HepG2 (cell line): ENCODE results near the gene TMEM256. TPM values are rescaled to one million over a fixed set of nuclear protein-coding genes. Genes with fewer than 3 reads are reported as not detected.
A peak's percentile ranks its signal among the peaks of the same experiment; 100 is the strongest.

Experiments
- AKNA ChIP-seq: sonication (generic); formaldehyde crosslinking; IDR thresholded peaks from 2 replicates; pipeline ENCODE4 v1.4.0; 2020; ENCODE audit warnings: missing genetic modification reagents, borderline replicate concordance
- DR1 ChIP-seq: sonication (generic); formaldehyde crosslinking; IDR thresholded peaks from 2 replicates; pipeline ENCODE4 v1.8.0; 2021; ENCODE audit warnings: mild to moderate bottlenecking, missing genetic modification reagents, inconsistent platforms
- FOXJ3 ChIP-seq: sonication (generic); formaldehyde crosslinking; IDR thresholded peaks from 2 replicates; pipeline ENCODE4 v1.4.0; 2020; ENCODE audit warnings: missing genetic modification reagents, mild to moderate bottlenecking, borderline replicate concordance
- GTF2F1 ChIP-seq: fragments of 150-350 bp; IDR thresholded peaks from 2 replicates; pipeline ENCODE4 v1.6.1; 2014; ENCODE audit warnings: low read length
- GZF1 ChIP-seq: sonication (generic); formaldehyde crosslinking; IDR thresholded peaks from 2 replicates; pipeline ENCODE4 v1.5.1; 2020; ENCODE audit warnings: mild to moderate bottlenecking, missing genetic modification reagents
- NAIF1 ChIP-seq: sonication (generic); formaldehyde crosslinking; IDR thresholded peaks from 2 replicates; pipeline ENCODE4 v1.5.0; 2020; ENCODE audit warnings: mild to moderate bottlenecking, missing genetic modification reagents, borderline replicate concordance
- PBX2 ChIP-seq: IDR thresholded peaks from 2 replicates; pipeline ENCODE4 v1.6.1; 2016; ENCODE audit warnings: control low read depth
- PCBP2 ChIP-seq: fragments of 200-400 bp; formaldehyde crosslinking; optimal IDR thresholded peaks from 2 replicates; pipeline ENCODE3; 2018; ENCODE audit warnings: low read length, low read depth; ENCODE audit not compliant: poor library complexity, severe bottlenecking
- REST ChIP-seq, 2 experiments: IDR thresholded peaks; 2 replicates each; pipeline ENCODE4 v1.6.1; 2011 to 2012; ENCODE audit warnings: low read length in 2 of 2, borderline replicate concordance in 1 of 2, low read depth in 1 of 2, mild to moderate bottlenecking in 1 of 2, moderate library complexity in 1 of 2
- SP2 ChIP-seq: sonication (generic); formaldehyde crosslinking; IDR thresholded peaks from 2 replicates; pipeline ENCODE4 v1.5.1; 2020; ENCODE audit warnings: mild to moderate bottlenecking, missing genetic modification reagents
- ZBTB42 ChIP-seq: sonication (generic); formaldehyde crosslinking; IDR thresholded peaks from 2 replicates; pipeline ENCODE4 v1.5.0; 2020; ENCODE audit warnings: mild to moderate bottlenecking, missing genetic modification reagents
- ZKSCAN8 ChIP-seq: IDR thresholded peaks from 2 replicates; pipeline ENCODE4 v1.6.1; 2016; ENCODE audit warnings: borderline replicate concordance, missing genetic modification reagents, missing compliant biosample characterization
- ZNF432 ChIP-seq: sonication (generic); formaldehyde crosslinking; IDR thresholded peaks from 2 replicates; pipeline ENCODE4 v1.5.0; 2020; ENCODE audit warnings: missing genetic modification reagents, mild to moderate bottlenecking, borderline replicate concordance
- ZNF546 ChIP-seq: sonication (generic); formaldehyde crosslinking; conservative IDR thresholded peaks from 2 replicates; pipeline ENCODE4 v1.8.1; 2023; ENCODE audit warnings: mild to moderate bottlenecking, missing genetic modification reagents
- ZNF570 ChIP-seq: sonication (generic); formaldehyde crosslinking; IDR thresholded peaks from 2 replicates; pipeline ENCODE4 v1.4.0; 2020; ENCODE audit warnings: mild to moderate bottlenecking, missing genetic modification reagents, borderline replicate concordance
- ZNF713 ChIP-seq: sonication (generic); formaldehyde crosslinking; IDR thresholded peaks from 2 replicates; pipeline ENCODE4 v1.4.0; 2020; ENCODE audit warnings: mild to moderate bottlenecking, missing genetic modification reagents
- ZNF782 ChIP-seq: sonication (generic); formaldehyde crosslinking; IDR thresholded peaks from 2 replicates; pipeline ENCODE4 v1.4.0; 2020; ENCODE audit warnings: missing genetic modification reagents, mild to moderate bottlenecking, borderline replicate concordance
- ZNF841 ChIP-seq: sonication (generic); formaldehyde crosslinking; IDR thresholded peaks from 2 replicates; pipeline ENCODE4 v1.8.1; 2023; ENCODE audit warnings: missing genetic modification reagents, borderline replicate concordance
- polyA plus RNA-seq, 8 experiments: library from polyadenylated mRNA; depleted of rRNA in 3 of 8; stranded (reverse) in 7 of 8; unstranded in 1 of 8; fragments of >200 nt; fragmentation: Illumina TruSeq in 4 of 8; extraction: Trizol in 4 of 8; gene quantifications; 2 replicates each; pipeline versions ENCODE4 v1.2.1 to v1.2.3, GENCODE V29; 2011 to 2016; ENCODE audit warnings: low read depth in 4 of 8, missing spikeins in 1 of 8, mixed read lengths in 1 of 8; ENCODE audit not compliant: insufficient read depth in 1 of 8
- total RNA-seq, 5 experiments: library from RNA; depleted of rRNA; stranded (reverse); fragments of >200 nt; fragmentation: Illumina TruSeq; extraction: Trizol; gene quantifications; 2 replicates each; pipeline ENCODE4 v1.2.3, GENCODE V29; 2016; ENCODE audit warnings: low read depth in 1 of 5
- TF ChIP-seq, protein P1 (sequence below): sonication (generic); formaldehyde crosslinking; IDR thresholded peaks from 2 replicates; pipeline ENCODE4 v1.5.0; 2020; ENCODE audit warnings: missing genetic modification reagents, mild to moderate bottlenecking, borderline replicate concordance

The TMEM256 gene
- total and polyA plus RNA-seq, 2 of the 13 experiments (the other 11 are each of a cell fraction or from before 2014, with no cell fraction given) = 231 to 252 TPM

DNA sequence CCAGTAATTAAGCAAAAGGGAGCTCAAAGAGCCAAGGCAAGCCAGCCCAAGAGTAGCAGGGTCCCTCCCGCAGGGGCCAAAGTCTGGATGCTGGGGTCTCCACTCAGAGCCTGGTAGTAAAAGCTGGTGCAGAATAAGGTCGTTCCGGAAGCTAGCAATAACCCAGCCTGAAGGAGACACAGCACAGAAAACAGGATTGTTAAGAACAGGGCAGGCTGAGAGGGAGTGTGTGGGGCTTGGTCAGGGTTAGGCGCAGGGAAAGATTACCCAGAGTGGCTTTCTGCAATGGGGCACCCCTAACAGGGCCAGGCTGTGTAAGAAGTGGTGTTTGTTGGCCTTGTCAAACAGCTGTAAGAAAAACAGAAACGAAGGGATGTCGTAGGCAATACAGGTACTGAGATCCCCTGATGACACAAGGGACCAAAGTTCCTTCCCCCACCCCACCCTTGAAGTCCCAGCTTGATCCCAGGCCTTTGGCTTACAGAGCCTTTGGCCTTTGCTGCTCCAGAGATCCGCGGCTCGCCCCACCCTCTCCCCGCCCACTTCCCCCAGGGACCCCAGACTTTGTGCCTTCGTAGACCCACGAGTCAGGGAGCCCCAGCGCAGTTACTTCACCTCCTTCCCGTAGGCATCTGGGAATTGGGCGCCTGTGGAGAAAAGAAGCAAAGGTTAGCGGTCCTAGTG lies 712 bp downstream of the TMEM256 start (continued):
- no peak for TF ChIP-seq DR1 (CRISPR knock-in tag)
- TF ChIP-seq GTF2F1 = no peak
- TF ChIP-seq, protein P1, sequence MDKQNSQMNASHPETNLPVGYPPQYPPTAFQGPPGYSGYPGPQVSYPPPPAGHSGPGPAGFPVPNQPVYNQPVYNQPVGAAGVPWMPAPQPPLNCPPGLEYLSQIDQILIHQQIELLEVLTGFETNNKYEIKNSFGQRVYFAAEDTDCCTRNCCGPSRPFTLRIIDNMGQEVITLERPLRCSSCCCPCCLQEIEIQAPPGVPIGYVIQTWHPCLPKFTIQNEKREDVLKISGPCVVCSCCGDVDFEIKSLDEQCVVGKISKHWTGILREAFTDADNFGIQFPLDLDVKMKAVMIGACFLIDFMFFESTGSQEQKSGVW (CRISPR knock-in tag) = no peak
- no peak for TF ChIP-seq PCBP2
- 0 out of 2 replicates have a peak, but pooled peaks have one; percentile 16 for TF ChIP-seq ZBTB42
- 0 out of 2 replicates have a peak, but pooled peaks have one; percentile 10 for TF ChIP-seq ZNF546 (CRISPR knock-in tag)
- TF ChIP-seq NAIF1 (CRISPR knock-in tag) = no peak
- TF ChIP-seq AKNA (CRISPR knock-in tag) = no peak
- no peak for TF ChIP-seq PBX2
- TF ChIP-seq FOXJ3 = no peak
- TF ChIP-seq ZNF782 (CRISPR knock-in tag) = no peak
- TF ChIP-seq SP2 (CRISPR knock-in tag) = no peak
- no peak for TF ChIP-seq ZNF570 (CRISPR knock-in tag)
- TF ChIP-seq ZNF713 = no peak
- no peak for TF ChIP-seq GZF1
- TF ChIP-seq REST (IDR thresholded peaks at IDR 0.05; ENCODE audit: borderline replicate concordance in 1 of 2, low read depth in 1 of 2, low read length in 2 of 2) = no peak
- no peak for TF ChIP-seq ZNF841 (CRISPR knock-in tag)
- TF ChIP-seq ZKSCAN8 (CRISPR knock-in tag) = no peak; the same call in 1 of the 2 replicates
- no peak for TF ChIP-seq ZNF432 (CRISPR knock-in tag)
